CD4-positive, alpha-beta T cell treated with Interleukin-10 for 1 hour (primary cell): ENCODE data around the gene NKIRAS1.
"Not testable (repeated sequence)": the region's sequence is repeated elsewhere in the genome, so short reads cannot be mapped to it uniquely, and the experiment has no call there.

ENCODE experiments used
- DNase-seq: peaks from one replicate; pipeline ENCODE4 v3.0.0-alpha.2; 2020

NKIRAS1 gene

DNA sequence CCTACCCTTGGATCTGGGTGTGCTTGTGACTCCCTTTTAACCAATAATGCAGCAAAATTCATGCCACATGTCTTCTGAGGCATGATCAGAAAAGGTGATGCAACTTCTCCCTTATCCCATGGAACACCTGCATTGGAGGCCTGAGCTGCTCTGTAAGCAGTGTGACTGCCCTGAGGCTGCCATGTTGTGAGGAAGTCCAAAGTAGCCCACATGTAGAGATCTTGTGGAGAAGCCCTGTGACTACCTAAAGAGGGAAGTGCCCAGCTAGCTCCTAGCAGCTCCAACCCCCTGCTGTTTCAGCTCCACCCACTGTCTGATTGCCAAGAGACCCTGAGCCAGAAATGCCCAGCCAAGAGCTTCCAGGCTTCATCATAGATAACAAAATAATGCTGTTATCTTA, 21.9 kb upstream of the NKIRAS1 start:
- DNase-seq: no peak

DNA sequence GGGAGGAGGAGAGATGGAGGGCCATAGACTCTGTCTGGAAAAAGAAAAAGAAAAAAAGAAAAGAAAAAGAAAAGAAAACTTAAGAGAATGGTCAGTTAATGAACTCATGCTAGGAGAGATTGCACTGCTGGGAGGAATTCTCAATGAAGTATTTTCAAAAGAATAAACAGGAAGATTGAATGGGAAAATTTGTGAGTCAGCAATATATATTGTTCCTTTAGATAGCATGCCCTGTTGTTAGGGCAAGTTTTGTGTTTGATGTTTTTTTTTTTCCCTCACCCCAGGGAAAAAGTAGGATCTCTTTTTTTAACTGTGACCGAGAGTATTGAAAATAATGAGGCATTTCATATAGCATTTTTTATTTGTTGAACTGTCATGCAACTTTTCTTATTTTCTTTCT, 20.5 kb upstream of the NKIRAS1 start:
- DNase-seq: no peak

DNA sequence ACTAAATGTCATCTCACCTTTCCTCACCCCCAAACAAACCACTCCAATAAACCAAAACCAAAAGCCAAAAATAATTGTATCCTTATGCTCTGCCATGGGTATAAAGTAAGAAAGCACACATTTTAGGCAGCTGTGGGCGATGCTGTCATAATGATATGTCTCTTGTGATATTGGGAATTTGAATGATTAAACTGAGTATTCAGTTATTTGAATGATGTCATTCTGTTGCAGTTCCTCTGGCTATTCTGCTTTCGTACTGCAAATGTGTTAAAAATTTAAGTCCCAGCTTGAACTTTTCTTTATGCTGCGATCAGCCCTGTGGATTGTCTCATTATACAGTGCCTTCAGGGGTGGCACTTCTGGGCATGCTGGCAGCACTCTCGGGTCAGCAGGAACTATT, 17.5 kb upstream of the NKIRAS1 start:
- DNase-seq: no peak

DNA sequence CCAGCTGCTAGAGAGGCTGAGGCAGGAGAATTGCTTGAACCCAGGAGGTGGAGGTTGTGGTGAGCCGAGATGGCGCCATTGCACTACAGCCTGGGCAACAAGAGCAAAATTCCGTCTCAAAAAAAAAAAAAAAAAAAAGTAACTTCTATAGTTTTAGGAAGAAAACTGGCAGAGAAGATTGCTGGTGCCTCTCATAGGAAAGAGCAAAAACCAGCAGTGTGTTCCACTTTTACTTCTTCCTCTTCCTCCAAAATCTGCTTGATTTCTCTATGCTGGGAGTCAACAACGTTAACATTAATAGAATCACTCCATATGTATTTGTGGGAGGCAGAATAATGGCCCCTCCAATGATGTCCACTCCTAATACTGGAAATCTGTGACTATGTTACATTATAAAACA, 15.8 kb upstream of the NKIRAS1 start:
- DNase-seq: no peak

DNA sequence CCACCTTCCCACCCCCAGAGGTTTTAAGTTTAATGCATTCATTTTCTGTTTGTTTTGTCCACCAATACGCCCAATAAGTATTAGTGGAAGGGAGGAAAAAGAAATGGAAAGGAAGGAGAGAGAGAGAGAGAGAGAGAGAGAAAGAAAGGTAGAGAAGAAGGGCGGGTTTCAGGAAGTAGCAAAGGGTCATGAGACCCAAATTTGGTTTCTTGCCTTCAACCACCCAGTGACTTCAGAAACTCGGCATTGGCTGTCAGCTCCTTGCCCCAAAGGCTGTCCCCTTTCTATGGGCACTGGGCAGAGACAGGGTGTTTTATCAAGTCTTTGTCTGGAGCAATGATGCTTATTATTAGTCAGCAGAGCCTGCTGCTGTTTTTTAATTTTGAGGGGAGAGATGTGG, 14.8 kb upstream of the NKIRAS1 start:
- no peak for DNase-seq

DNA sequence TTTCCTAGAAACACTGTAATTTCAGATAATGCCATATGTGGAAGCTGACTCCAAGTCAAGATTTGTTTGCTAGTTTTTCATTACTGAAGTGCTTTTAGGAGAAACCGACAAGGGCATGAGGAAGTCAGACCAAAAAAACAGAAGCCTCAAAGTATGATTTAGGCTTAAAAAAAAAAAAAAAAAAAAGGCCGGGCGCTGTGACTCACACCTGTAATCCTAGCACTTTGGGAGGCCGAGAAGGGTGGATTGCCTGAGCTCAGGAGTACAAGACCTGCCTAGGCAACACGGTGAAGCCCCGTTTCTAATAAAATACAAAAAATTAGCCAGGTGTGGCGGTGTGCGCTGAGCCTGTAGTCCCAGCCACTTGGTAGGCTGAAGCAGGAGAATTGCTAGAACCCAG, 11.7 kb upstream of the NKIRAS1 start:
- no peak for DNase-seq

DNA sequence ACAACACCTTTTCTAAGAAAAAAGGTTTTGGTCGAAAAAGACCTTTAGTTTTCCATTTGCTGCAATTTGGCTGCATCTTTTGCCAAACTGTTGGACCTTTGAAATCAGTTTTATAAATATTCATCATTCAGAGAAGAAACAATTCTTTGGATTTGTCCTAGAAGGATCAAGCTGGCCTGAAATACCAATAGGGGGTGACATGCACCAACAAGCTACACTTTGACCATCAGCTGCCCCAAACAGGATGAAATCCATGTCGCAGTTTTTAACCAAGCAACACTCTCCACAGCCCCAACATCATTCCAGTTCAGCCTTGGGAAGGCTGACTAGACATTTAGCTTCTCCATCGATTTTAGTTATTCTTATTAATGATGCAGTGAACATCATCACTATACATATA, 9.9 kb upstream of the NKIRAS1 start:
- DNase-seq: no peak

DNA sequence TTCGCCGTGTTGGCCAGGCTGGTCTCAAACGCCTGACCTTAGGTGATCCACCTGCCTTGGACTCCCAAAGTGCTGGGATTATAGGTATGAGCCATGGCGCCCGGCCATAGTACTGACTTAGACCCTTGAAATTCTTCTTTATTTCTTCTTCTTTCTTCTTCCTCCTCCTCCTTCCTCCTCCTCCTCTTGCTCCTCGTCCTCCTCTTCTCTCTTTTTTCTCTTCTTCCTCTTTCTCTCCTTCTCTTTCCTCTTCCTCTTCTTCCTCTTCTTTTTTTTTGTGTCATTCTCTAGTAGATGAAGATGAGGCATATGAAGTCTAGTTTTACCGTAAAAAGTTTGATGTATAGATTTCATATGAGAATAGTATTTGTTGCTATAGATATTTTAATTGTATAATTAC, 9.5 kb upstream of the NKIRAS1 start:
- DNase-seq: no peak

DNA sequence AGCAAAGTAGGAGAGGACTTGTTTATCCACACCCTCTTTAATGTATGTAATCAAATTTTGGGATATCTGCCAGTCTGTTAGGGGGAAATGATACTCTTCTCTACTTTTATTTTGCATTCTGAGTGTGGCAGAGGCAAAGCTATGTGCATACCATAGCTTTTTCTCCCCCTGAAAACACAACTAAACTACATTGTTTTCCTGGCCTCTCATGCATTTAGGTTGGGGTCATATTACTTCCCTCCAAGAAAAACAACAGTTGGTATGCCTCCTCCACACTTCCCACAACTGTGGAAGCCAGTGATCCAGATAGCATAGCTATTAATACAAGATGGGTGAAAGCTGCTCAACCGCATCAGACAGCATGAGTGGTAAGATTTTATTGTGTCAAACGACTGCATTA, 7.0 kb upstream of the NKIRAS1 start:
- no peak for DNase-seq

DNA sequence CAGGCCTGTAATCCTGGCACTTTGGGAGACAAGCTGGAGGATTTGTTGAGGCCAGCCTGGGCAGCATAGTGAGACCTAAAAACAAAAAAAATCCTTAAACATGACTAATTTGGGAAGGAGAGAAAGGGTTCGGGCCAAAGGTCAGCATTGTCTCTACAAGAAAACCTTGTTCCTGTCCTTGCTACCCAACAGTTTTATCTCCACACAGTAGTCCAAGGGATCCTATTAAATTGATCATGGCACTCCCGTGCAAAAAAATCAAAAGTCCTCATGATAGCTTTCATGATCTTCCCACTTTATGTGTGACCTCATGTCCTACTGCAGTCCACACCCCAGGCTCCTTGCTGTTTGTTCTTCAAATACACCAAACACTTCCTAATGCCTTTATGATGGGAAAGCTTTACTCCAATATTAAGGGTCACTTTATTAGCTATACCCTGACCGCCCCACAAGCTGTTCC, 4.3 kb upstream of the NKIRAS1 start:
- DNase-seq: no peak

DNA sequence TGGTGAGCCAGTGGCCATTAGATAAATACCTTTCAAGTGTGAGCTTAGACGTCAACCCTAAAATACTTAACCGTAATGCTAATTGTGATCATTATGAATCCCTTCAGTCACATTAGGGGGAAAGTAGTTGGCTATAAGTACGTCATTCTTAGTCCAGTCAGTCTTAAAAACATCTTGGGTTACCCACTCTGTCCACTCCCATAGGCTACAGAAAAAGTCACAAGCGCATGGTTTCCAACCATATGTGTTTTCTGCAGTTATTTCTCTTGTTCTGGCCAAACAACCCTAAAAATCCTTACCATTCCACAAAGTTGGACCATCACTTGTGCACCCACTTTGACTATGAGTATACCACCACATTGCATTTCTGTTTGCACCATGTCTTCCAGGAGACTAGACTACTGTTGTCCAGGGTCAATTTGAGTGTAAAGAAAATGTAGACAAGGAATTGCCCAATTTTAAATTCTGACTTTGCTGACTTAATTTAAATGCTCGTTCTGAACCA, 3.4 kb upstream of the NKIRAS1 start:
- DNase-seq: no peak

DNA sequence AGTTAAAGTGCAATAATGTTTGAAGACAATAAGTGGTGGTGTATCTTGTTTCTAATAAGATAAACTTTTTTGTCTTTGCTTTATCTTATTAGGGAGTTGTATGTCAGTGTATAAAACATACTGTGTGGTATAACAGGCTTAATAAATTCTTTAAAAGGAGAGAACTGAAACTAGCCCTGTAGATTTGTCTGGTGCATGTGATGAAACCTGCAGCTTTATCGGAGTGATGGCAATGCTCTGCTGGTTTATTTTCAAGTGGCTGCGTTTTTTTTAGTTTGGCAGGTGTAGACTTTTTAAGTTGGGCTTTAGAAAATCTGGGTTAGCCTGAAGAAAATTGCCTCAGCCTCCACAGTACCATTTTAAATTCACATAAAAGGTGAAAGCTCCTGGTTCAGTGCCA, 2.8 kb upstream of the NKIRAS1 start:
- no peak for DNase-seq

DNA sequence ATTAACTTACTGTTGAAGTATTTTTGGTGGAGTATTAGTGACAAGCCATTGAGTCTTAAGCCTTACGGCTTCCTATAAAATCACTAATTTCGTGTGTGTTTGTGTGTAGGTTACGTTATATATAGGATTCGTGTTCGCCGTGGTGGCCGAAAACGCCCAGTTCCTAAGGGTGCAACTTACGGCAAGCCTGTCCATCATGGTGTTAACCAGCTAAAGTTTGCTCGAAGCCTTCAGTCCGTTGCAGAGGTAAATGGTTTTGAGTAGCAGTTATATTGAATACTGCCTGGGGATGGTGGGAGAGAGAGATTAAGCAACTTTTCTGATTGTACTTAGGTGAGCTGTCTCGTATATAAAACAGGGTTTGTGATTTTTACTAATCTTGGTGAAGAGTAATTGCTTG, 1.5 kb upstream of the NKIRAS1 start:
- DNase-seq: not testable (repeated sequence)

DNA sequence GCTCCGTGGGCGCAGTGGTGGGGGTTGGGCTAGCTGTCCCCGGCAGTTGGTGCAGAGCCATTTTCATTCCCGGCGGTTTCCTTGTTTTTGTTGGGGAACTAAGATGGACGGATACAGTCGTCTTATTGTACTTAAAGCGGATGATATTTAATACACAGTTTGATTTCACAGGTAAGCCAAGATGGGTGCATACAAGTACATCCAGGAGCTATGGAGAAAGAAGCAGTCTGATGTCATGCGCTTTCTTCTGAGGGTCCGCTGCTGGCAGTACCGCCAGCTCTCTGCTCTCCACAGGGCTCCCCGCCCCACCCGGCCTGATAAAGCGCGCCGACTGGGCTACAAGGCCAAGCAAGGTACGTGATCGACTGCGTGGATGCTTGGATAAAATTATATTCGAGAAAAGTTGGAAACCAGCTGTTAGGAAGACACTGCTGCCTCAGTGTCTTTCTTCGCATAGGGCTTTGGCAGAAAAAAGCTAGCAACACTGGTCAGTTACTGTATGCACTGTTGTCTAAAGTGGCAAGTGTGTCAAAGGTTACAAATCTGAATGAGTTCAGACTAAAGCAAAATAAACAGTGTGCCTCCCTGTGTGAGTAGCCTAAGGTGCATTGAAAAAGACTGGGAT, 1.0 kb upstream of the NKIRAS1 start:
- DNase-seq: not testable (repeated sequence)

DNA sequence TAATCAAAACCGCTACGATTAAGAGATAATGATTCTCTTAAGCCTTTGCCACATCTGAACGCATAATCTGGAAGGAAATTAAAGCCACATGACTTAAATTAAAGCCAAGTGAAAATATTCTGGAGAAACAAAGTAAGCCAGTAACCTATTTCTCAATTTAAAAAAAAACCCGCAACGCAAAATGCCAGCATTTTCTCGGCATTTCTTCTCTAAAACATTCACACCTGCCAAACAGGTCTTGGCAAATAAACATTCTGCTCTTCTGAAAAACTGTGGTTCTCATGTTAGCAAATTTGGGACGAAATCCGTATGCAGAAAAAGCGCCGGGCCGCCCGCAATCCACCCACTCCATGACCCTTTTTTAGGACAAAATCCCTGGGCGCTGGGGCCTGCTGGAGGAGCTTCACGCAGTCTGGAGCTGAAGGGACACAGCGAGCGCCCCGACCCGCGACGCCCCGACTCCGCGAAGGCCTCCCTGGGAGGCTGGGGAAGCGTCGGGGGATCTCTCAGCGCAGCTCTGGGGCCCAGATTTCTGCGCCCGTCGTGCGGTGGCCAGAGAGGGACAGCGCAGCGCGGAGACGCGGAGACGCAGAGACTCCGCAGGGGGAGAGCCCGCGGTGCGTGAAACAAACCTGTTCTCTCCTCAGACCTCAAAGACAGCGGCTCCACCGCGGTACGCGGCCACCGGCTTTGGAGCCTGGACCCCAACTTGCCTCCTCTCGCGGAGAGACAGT, 471 bp downstream of the NKIRAS1 start:
- no peak for DNase-seq

DNA sequence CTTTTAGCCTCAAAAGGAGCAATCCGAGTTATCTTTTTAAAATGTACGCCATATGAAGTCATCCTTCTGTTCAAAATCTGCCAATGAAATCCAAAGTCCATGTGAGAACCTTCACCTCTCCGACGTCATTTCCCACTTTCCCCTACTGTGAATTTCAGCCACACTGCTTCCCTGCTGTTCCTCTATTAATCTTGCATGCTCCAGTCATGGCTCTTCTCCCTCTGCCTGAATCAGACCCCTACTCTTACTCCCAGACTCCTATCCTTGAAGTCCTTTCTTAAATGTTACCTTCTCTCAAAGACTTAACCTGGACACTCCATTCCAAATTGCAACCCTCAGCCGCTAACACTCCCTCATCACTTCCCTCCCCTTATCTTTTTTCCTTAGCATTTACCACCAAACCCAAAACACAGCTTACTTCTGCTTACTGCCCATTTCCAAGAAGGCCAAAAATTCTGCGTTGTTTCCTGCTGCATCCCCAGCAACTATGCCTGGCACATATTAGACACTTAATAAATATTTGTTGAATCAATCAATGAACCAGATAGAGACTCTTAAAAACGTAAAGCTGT, 1.2 kb downstream of the NKIRAS1 start:
- DNase-seq: no peak

DNA sequence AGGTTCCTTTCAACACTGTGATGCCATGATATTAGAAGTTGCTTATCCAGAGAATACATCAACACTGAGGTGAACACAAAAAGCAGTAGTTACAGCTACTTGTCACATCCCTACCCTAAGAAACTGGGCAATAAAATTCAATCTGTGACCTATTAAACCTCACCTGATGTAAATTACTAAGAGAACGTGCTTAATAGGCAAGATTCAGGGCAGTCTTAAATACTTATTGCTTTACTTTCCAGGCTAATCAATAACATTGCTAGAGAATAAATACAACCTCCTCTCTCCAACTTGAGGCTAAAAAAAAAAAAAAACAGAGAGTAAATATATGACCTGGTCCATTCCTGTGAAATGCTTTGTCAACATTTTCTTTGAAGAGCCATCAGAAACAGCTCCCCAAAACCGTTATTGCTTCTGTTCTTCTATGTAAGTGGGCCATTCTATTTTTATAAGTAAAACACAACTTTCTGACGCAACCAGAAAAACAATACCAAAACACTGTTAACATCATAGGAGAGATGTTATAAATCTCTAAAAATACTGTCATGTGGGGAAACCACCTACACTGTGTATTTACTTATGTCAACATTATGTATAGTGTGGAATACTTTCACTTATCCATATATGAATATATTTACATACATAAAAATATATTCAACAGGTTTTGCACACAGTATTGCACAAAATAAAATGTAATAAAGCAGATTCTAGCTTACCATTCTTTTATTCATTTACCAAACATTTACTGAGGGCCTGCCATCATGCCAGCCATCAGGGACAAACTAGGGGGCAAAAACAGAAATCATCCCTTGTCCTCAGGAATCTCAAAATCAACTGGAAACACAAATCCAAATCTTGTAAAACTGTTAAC, 2.7 kb downstream of the NKIRAS1 start:
- no peak for DNase-seq

DNA sequence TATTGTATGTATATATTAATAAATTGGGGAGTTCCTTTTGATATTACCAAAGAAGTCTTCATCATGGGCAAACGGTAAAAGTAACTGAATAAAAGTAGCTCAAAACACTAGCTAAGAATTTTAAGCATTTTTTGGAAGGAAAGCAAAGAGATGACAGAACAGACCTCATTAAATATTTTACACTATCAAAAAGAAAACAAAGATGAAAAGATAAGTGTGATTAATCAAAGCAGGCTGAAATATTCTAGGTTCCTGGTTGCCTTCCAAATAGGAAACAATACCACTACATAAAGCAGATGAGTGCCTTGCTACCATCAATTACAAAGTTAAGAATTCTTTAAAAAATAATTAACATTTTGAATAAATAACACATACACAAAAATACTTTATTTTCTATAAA, 3.6 kb downstream of the NKIRAS1 start:
- DNase-seq: no peak

DNA sequence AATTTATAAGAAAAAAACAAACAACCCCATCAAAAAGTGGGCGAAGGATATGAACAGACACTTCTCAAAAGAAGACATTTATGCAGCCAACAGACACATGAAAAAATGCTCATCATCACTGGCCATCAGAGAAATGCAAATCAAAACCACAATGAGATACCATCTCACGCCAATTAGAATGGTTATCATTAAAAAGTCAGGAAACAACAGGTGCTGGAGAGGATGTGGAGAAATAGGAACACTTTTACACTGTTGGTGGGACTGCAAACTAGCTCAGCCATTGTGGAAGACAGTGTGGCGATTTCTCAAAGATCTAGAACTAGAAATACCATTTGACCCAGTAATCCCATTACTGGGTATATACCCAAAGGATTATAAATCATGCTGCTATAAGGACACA, 4.5 kb downstream of the NKIRAS1 start:
- not testable (repeated sequence) for DNase-seq

DNA sequence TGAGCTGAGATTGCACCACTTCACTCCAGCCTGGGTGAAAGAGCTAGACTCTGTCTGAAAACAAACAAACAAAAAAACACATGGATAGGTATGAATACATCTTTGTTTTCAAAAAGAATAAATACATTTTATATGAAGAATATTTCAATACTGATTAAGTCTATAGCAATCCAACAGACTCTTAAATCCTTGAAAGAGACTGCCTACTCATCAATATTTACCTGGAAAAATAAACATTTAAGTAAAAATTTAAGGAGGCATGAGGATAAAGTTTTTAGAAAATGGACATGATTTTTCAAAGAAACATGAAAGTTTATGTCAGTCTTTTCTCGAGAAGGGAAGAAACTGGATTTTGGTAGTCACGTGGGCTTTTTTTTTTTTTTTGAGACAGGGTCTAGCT, 5.4 kb downstream of the NKIRAS1 start:
- DNase-seq: no peak

DNA sequence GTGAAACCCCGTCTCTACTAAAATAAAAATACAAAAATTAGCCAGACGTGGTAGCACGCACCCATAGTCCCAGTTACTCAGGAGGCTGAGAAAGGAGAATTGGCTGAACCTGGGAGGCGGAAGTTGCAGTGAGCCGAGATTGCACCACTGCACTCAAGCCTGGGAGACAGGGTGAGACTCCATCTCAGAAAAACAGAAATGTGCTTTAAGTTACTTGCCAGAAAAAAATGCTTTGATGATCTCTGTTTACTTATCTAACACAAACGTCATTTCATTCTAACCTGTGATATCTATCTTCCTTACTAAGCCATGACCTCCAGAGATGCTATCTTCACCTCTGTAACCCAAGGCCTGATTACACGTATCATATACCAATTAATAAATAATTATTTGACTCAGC, 7.4 kb downstream of the NKIRAS1 start:
- DNase-seq: no peak

DNA sequence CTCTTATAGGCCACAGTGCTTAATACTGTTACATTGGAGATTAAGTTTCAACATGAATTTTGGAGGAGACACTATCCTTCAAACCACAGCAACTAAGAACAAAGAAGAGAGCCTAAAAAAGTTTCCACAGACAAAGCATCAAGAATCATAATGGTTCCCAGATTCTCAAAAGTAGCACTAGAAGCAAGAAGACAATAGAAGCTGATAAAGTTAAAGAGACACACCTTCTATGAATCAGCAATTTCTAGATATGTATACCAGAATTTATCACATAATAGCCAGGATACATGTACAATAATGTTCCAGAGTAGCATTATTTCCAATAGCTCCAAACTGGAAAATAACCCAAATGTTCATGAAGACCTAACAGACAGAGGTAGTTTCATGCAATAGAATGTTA, 12.2 kb downstream of the NKIRAS1 start:
- no peak for DNase-seq

DNA sequence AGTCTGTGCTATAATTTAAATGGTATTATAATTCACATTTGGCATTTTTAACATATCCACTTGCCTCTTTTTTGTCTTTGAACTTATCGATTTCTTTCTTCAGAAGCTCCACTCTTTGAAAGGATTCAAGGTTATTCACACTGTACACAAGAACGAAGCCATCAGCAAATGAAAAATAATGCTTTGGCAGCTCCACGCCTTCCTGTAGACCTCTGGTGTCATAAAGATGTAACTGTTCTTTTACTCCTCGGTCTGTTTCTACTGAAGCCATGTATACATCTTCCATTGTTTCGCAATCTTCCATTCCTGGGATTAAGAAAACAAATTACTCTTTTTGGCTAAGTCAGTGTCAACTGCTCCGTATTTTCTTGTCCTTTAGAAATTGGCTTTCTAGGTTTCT, 16.0 kb downstream of the NKIRAS1 start:
- DNase-seq: no peak
